WI38 (cell line): ENCODE measurements around the gene TUBGCP6.

Source experiments
- H3K4me3 ChIP-seq: 2 replicates; pipeline ENCODE4 v1.5.1; 2011; ENCODE audit warnings: low read depth, mild to moderate bottlenecking, control low read depth, low read length
- CTCF ChIP-seq: IDR thresholded peaks from 2 replicates; pipeline ENCODE4 v1.5.1; 2012; ENCODE audit warnings: low read depth, mild to moderate bottlenecking, control low read depth, low read length

Gene TUBGCP6

GRCh38 chr22:50244420-50245213 is at the start of gene TUBGCP6:
Gene TUBGCP6 (minus strand): TSS chr22:50245023. CDS start chr22:50244459, 564 bp downstream.
- H3K4me3 ChIP-seq, result peak within 1 kb of the TSS; percentile 93
- 0 out of 2 replicates have a peak, but pooled peaks have one; percentile 7 for TF ChIP-seq CTCF

- no peak for TF ChIP-seq CTCF
- H3K4me3 ChIP-seq, result no peak overlapping the region; the same call in 1 of the 2 replicates
These were observed 49.5 kb upstream of the TUBGCP6 start for GRCh38 chr22:50294319-50294656.

GRCh38 chr22:50293441-50294318 is 48.9 kb upstream of the TUBGCP6 start:
- H3K4me3 ChIP-seq, result peak overlapping the region; percentile 44
- no peak for TF ChIP-seq CTCF

- peak overlapping the region; percentile 44 for H3K4me3 ChIP-seq
- no peak for TF ChIP-seq CTCF
These were observed 48.0 kb upstream of the TUBGCP6 start for GRCh38 chr22:50292643-50293440.

GRCh38 chr22:50289942-50290630 is 45.3 kb upstream of the TUBGCP6 start:
- TF ChIP-seq CTCF, result no peak

GRCh38 chr22:50289151-50289941 is 44.5 kb upstream of the TUBGCP6 start:
- no peak for TF ChIP-seq CTCF
- no peak overlapping the region for H3K4me3 ChIP-seq

More at GRCh38 chr22:50289942-50290630, 45.3 kb upstream of the TUBGCP6 start:
- H3K4me3 ChIP-seq, result no peak overlapping the region
